Measurements from ENCODE around the gene STK32B. TPM values are rescaled to one million over a fixed set of nuclear protein-coding genes. Genes with fewer than 3 reads are reported as not detected.

The STK32B gene
- total RNA-seq, 2 experiments from 2014 or later: not detected

DNA sequence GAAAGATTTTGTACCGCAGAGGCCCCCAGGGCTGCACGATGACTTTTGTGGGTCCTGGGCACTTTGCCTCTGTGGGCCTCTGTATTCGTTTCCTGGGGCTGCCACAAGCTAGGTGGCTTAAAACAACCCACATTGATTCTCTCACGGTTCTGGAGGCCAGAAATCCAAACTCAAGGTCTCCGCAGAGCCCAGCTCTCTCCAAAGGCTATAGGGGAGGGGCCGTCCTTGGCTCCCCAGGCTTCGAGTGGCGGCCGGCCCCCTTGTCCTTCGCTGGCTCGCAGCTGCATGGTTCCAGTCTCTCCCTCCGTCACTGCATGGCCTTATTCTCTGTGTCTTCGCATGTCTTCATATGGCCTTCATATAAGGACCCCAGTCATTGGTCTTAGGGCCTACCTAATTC is 415.8 kb downstream of the STK32B start:
- no TSS peak for BruUV-seq (replicated peaks)
- no peak overlapping the region for H3K4me3 ChIP-seq (ENCODE audit: low read depth, low read length, poor library complexity, severe bottlenecking)
- H3K9me2 ChIP-seq (ENCODE audit: insufficient read depth, low read length): no peaks in the 10 kb centered on the region
- no peak overlapping the region for H3K27ac ChIP-seq (ENCODE audit: low read depth, low read length, poor library complexity, severe bottlenecking)
- no peak overlapping the region for H3K4me2 ChIP-seq (ENCODE audit: low read length)
- no peak for TF ChIP-seq EZH2phosphoT487 (IDR thresholded peaks at IDR 0.05; ENCODE audit: borderline replicate concordance, low read depth, low read length)
- TF ChIP-seq, protein P1, sequence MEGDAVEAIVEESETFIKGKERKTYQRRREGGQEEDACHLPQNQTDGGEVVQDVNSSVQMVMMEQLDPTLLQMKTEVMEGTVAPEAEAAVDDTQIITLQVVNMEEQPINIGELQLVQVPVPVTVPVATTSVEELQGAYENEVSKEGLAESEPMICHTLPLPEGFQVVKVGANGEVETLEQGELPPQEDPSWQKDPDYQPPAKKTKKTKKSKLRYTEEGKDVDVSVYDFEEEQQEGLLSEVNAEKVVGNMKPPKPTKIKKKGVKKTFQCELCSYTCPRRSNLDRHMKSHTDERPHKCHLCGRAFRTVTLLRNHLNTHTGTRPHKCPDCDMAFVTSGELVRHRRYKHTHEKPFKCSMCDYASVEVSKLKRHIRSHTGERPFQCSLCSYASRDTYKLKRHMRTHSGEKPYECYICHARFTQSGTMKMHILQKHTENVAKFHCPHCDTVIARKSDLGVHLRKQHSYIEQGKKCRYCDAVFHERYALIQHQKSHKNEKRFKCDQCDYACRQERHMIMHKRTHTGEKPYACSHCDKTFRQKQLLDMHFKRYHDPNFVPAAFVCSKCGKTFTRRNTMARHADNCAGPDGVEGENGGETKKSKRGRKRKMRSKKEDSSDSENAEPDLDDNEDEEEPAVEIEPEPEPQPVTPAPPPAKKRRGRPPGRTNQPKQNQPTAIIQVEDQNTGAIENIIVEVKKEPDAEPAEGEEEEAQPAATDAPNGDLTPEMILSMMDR (conservative IDR thresholded peaks at IDR 0.05; ENCODE audit: low read length): no peak
- POLR2A ChIA-PET: no interaction called here
- no peaks in the 10 kb centered on the region for H3K79me2 ChIP-seq (ENCODE audit: insufficient read depth, low read depth, low read length)
- H3K36me3 ChIP-seq (ENCODE audit: insufficient read depth, low read length): no peaks in the 10 kb centered on the region
- H3K4me1 ChIP-seq (ENCODE audit: insufficient read depth, low read length, poor library complexity, severe bottlenecking): no peaks in the 10 kb centered on the region
- no peaks in the 10 kb centered on the region for H4K20me1 ChIP-seq (ENCODE audit: insufficient read depth, low read length)
- H2AFZ ChIP-seq (ENCODE audit: low read length): no peak overlapping the region
- H3K9me3 ChIP-seq (ENCODE audit: low read length): no peaks in the 10 kb centered on the region
- no peak for DNase-seq (ENCODE audit: low spot score)
- CTCF ChIA-PET (ENCODE audit: unreplicated experiment): no interaction called here
- intact Hi-C loops (cut with micrococcal nuclease; ENCODE audit: unreplicated experiment): no loop called here

DNA sequence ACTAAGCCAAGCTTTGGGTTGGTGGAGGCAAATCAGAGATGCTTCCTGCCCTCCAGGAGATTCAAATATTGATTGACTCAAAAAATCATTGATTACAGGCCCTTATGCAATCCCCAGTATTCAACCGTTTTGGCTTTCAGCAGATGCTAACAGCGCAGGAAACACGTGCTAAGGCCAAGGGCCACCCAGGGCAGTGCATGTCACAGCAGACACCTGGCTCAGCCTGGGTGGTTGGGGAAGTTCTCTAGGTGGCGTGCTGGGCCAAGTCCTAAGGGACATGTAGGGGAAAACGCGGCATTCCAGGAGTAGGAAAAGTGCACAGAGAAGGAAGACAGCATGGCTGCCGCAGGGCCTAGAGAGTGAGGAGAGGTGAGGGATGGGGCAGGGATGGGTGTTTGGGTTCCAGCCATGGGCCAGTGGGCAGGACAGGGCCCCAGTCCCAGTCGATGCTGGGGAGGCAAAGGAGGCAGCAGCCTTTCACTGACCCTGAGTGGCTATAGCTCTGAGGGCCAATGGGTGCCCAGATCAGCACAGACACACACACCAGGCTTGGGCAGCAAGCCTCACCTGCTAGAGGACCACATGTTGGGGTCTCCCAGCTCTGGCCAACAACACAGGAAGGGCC is 418.0 kb downstream of the STK32B start:
- no peaks in the 10 kb centered on the region for H3K36me3 ChIP-seq (ENCODE audit: insufficient read depth, low read length)
- no peak overlapping the region for H3K4me2 ChIP-seq (ENCODE audit: low read length)
- POLR2A ChIA-PET: no interaction called here
- H3K4me3 ChIP-seq (ENCODE audit: low read depth, low read length, poor library complexity, severe bottlenecking): no peak overlapping the region
- no peaks in the 10 kb centered on the region for H3K4me1 ChIP-seq (ENCODE audit: insufficient read depth, low read length, poor library complexity, severe bottlenecking)
- DNase-seq (ENCODE audit: low spot score): no peak
- intact Hi-C loops (cut with micrococcal nuclease; ENCODE audit: unreplicated experiment): no loop called here
- no peaks in the 10 kb centered on the region for H3K9me3 ChIP-seq (ENCODE audit: low read length)
- no peak overlapping the region for H3K27ac ChIP-seq (ENCODE audit: low read depth, low read length, poor library complexity, severe bottlenecking)
- TF ChIP-seq EZH2phosphoT487 (IDR thresholded peaks at IDR 0.05; ENCODE audit: borderline replicate concordance, low read depth, low read length): no peak
- TF ChIP-seq, protein P1 (conservative IDR thresholded peaks at IDR 0.05; ENCODE audit: low read length): no peak
- CTCF ChIA-PET (ENCODE audit: unreplicated experiment): no interaction called here
- H4K20me1 ChIP-seq (ENCODE audit: insufficient read depth, low read length): no peaks in the 10 kb centered on the region
- no peaks in the 10 kb centered on the region for H3K9me2 ChIP-seq (ENCODE audit: insufficient read depth, low read length)
- no peaks in the 10 kb centered on the region for H3K79me2 ChIP-seq (ENCODE audit: insufficient read depth, low read depth, low read length)
- no TSS peak for BruUV-seq (replicated peaks)
- H2AFZ ChIP-seq (ENCODE audit: low read length): no peak overlapping the region

DNA sequence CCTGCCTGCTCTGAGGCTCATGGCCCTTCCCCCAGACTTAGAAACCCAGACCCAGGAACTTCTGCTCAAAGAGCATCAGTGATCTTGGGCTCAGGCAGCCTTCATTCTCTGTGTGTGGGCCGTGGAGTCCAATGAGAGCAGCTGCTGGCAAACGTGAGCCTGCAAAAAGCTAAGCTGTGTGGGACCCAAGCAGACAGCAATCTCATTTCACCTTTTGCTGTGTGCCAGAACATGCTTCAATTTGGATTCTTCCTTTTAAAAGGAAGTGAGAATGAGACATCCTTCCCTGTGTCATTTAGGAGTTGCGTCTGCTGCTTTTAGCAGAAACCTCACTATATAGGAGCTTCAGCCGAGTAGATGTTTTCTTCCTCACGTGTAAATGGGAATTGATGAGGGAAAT is 418.6 kb downstream of the STK32B start:
- intact Hi-C loops (cut with micrococcal nuclease; ENCODE audit: unreplicated experiment): no loop called here
- no TSS peak for BruUV-seq (replicated peaks)
- no peak overlapping the region for H2AFZ ChIP-seq (ENCODE audit: low read length)
- ChIA-PET CTCF (ENCODE audit: unreplicated experiment) (no interaction called here), POLR2A (no interaction called here)
- no peak overlapping the region for H3K4me2 ChIP-seq (ENCODE audit: low read length)
- TF ChIP-seq EZH2phosphoT487 (IDR thresholded peaks at IDR 0.05; ENCODE audit: borderline replicate concordance, low read depth, low read length): no peak
- TF ChIP-seq, protein P1 (conservative IDR thresholded peaks at IDR 0.05; ENCODE audit: low read length): no peak
- no peaks in the 10 kb centered on the region for H3K36me3 ChIP-seq (ENCODE audit: insufficient read depth, low read length)
- no peak overlapping the region for H3K27ac ChIP-seq (ENCODE audit: low read depth, low read length, poor library complexity, severe bottlenecking)
- no peaks in the 10 kb centered on the region for H4K20me1 ChIP-seq (ENCODE audit: insufficient read depth, low read length)
- H3K9me2 ChIP-seq (ENCODE audit: insufficient read depth, low read length): no peaks in the 10 kb centered on the region
- H3K9me3 ChIP-seq (ENCODE audit: low read length): no peaks in the 10 kb centered on the region
- no peaks in the 10 kb centered on the region for H3K79me2 ChIP-seq (ENCODE audit: insufficient read depth, low read depth, low read length)
- no peak for DNase-seq (ENCODE audit: low spot score)
- no peak overlapping the region for H3K4me3 ChIP-seq (ENCODE audit: low read depth, low read length, poor library complexity, severe bottlenecking)
- no peaks in the 10 kb centered on the region for H3K4me1 ChIP-seq (ENCODE audit: insufficient read depth, low read length, poor library complexity, severe bottlenecking)
